ENCODE measurements around the gene SLBP.
A peak's percentile ranks its signal among the peaks of the same experiment; 100 is the strongest.

The SLBP gene

GRCh38 chr4:1726146-1726934 is 14.2 kb upstream of the SLBP start:
- DNase-seq (ENCODE audit: low read depth), result peak; percentile 86

- DNase-seq (ENCODE audit: low read depth), result no peak
Measured at GRCh38 chr4:1725521-1725920, 13.4 kb upstream of the SLBP start.

- no peak for DNase-seq (ENCODE audit: low read depth)
Measured at GRCh38 chr4:1723131-1723801, 11.1 kb upstream of the SLBP start.

- no peak for DNase-seq (ENCODE audit: low read depth)
Measured at GRCh38 chr4:1722551-1723118, 10.5 kb upstream of the SLBP start.

GRCh38 chr4:1721666-1722550 is 9.8 kb upstream of the SLBP start:
- DNase-seq (ENCODE audit: low read depth), result no peak

- DNase-seq (ENCODE audit: low read depth), result peak; percentile 88
Measured at GRCh38 chr4:1721003-1721665, 9.0 kb upstream of the SLBP start, which contains the start of the genes TACC3 and TMEM129. TACC3 (plus strand) TSS chr4:1721521; CDS start chr4:1723422, 1,901 bp downstream. TMEM129 (minus strand) TSS chr4:1721323; CDS start chr4:1720837, 486 bp downstream.

- DNase-seq (ENCODE audit: low read depth), result no peak
Measured at GRCh38 chr4:1720163-1720983, 8.3 kb upstream of the SLBP start.

- DNase-seq (ENCODE audit: low read depth), result no peak
Measured at GRCh38 chr4:1718095-1718850, 6.2 kb upstream of the SLBP start.

GRCh38 chr4:1717129-1718094 is 5.3 kb upstream of the SLBP start:
- DNase-seq (ENCODE audit: low read depth), result no peak

- DNase-seq (ENCODE audit: low read depth), result no peak
Measured at GRCh38 chr4:1716065-1716945, 4.2 kb upstream of the SLBP start.

- DNase-seq (ENCODE audit: low read depth), result no peak
Measured at GRCh38 chr4:1715002-1715758, 3.1 kb upstream of the SLBP start.

GRCh38 chr4:1714303-1715001 is 2.3 kb upstream of the SLBP start:
- no peak for DNase-seq (ENCODE audit: low read depth)

GRCh38 chr4:1713003-1713851 is 1.1 kb upstream of the SLBP start:
- DNase-seq (ENCODE audit: low read depth), result no peak

- no peak for DNase-seq (ENCODE audit: low read depth)
Measured at GRCh38 chr4:1711571-1712215, 426 bp downstream of the SLBP start.
